ENCODE measurements around the gene FBXO22.
"Not testable (repeated sequence)": the region's sequence is repeated elsewhere in the genome, so short reads cannot be mapped to it uniquely, and the experiment has no call there.

The FBXO22 gene

GRCh38 chr15:75981149-75981815, 77.6 kb downstream of the FBXO22 start:
- DNase-seq (ENCODE audit: low read depth in 2 of 2): no peak

- DNase-seq (ENCODE audit: low read depth in 2 of 2): no peak
Measured at GRCh38 chr15:75982468-75982867, 78.8 kb downstream of the FBXO22 start.

GRCh38 chr15:75984706-75985105, 81.0 kb downstream of the FBXO22 start:
- not testable (repeated sequence) for DNase-seq (ENCODE audit: low read depth in 2 of 2)

DNA sequence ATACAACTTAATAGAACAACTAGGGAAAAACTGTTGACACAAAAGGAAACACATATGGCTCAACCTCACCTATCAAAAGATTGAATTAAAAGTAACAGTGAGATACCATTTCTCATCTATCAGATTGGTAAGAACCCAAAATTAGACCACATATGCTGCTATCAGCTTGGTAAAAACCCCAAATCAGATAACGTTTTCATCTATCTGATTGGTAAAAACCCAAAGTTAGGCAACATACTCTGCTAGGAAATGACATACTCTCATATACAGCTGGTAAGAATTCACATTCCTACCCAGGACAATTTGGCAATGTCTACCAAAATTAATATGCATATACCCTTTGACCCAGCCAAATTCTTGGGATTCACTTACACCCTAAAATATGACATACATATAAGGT, 82.3 kb downstream of the FBXO22 start:
- DNase-seq (ENCODE audit: low read depth in 2 of 2): no peak

- DNase-seq (ENCODE audit: low read depth in 2 of 2): no peak
Measured at GRCh38 chr15:75989045-75989444, 85.4 kb downstream of the FBXO22 start.

GRCh38 chr15:75989875-75990274, 86.2 kb downstream of the FBXO22 start:
- DNase-seq (ENCODE audit: low read depth in 2 of 2): no peak
